DMS79 (cell line): Measurements from ENCODE around the gene TMEM79.
"Not testable (repeated sequence)": the region's sequence is repeated elsewhere in the genome, so short reads cannot be mapped to it uniquely, and the experiment has no call there.

Experiments used
- DNase-seq: peaks from one replicate; lab custom pipeline; 2025; lab: John Stamatoyannopoulos, UW

Gene TMEM79

DNA sequence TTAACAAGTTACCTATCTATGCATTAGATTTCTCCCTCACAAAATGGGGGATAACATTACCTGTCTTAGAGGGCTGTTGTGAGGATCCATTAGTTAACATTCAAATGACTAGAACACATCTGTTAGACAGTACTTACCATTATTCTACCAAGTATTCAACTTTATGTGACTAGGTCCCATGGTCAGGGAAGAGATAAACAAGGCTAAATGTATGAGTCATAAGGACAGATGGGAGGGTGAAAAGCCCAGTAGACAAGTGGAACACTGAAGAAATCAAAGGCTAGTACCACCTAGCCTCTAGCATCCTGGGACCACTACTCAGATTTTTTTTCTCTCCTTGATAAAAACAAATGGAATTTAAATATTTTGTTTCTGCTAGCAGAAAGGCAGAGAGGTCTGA, 24.0 kb downstream of the TMEM79 start:
- no peak for DNase-seq

DNA sequence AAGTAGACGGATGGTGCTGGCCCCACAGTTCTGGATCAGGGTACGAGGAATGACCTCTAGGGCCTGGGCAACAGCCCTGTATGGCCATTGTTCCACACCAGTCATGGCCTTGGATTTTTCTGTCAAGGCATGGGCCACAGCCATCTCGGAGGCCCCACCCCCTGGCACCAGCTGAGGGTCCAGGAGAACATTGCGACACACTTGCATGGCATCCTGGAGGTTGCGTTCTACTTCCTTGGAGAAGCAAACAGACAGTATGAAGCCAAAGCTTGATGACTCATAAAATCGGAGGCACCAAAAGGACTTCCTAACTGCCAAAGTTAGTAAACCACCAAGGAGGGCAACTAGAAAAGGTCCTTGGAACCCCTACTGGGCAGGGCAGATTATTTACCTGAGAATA, 26.8 kb downstream of the TMEM79 start:
- DNase-seq = no peak

DNA sequence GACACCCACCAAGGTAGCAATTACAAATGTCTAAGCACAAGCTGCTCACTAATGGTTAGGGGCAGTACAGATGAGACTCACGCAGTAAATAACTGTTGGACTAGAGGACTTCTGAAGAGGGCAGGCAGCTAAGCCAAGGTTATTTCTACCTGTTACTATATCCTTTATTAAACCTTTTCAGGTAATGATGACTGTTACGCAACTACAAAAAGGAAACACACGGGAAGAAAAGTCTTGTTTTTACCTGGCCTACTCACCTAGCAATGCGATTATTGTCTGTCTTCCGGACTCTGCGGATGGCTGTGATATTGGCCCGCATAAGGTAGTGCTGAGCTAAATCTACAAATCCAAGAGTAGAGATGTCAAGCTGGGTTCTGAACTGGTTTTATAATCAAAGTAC, 32.8 kb downstream of the TMEM79 start:
- no peak for DNase-seq

DNA sequence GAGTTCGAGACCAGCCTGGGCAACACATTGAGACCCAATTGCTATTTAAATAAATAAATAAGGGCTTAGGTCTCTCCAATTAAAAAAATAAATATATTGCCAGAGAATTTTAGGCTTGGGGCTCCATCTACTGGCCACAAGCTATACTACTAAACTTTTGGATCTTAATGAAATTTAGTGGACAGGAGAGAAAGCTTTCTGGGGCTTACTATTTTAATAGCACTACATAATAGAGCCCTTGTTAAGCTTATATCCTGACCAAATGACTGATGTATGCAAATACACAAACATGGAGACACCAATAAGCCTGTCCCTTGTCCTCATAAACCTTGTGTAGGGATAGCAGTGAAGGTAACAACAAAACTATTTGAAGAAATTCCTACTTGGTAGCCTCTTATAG, 35.5 kb downstream of the TMEM79 start:
- no peak for DNase-seq

DNA sequence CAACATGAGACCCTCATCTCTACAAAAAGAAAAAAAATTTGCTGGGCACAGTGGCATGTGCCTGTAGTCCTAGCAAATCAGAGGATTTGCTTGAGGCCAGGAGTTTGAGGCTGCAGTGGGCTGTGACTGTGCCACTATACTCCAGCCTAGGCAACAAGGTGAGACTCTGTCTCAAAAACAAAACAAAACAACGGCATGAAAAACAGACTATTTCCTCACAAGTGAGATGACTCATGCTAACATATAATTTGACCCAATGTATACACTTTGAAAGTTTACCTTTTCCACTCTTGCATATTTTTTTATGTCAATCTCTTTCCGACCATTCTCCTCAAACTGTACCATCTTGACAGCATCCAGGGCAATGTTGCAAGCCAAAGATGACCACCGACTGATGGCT, 36.4 kb downstream of the TMEM79 start:
- no peak for DNase-seq

DNA sequence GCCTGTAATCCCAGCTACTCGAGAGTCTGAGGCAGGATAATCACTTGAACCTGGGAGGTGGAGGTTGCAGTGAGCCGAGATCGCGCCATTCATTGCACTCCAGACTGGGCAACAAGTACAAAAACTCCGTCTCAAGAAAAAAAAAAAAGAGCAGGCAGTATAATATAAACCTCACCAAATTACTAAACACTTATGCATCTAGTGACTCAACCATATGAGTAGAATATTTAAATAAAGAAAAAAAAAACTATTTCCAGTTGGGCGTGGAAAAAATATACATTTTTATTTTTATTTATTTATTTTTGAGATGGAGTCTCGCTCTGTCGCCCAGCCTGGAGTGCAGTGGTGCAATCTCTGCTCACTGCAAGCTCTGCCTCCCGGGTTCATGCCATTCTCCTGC, 39.1 kb downstream of the TMEM79 start:
- not testable (repeated sequence) for DNase-seq

DNA sequence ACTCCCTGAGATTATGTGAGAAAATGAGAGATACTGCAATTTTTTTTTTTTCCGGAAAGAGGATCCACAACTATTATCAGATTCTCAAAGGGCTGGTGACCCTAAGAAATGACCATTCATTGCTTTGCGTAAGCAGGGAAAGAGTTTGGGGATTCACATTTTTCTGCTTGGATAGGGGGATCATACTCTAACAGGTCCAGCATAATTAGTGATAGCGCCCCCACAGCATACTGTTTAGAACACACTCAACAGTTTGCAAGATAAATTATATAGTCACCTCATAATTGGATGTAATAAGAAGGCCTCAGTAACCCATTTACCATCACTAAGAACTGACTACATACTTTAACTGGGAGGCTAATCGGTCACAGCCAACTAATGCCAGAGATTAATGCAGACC, 52.1 kb downstream of the TMEM79 start:
- DNase-seq = no peak

DNA sequence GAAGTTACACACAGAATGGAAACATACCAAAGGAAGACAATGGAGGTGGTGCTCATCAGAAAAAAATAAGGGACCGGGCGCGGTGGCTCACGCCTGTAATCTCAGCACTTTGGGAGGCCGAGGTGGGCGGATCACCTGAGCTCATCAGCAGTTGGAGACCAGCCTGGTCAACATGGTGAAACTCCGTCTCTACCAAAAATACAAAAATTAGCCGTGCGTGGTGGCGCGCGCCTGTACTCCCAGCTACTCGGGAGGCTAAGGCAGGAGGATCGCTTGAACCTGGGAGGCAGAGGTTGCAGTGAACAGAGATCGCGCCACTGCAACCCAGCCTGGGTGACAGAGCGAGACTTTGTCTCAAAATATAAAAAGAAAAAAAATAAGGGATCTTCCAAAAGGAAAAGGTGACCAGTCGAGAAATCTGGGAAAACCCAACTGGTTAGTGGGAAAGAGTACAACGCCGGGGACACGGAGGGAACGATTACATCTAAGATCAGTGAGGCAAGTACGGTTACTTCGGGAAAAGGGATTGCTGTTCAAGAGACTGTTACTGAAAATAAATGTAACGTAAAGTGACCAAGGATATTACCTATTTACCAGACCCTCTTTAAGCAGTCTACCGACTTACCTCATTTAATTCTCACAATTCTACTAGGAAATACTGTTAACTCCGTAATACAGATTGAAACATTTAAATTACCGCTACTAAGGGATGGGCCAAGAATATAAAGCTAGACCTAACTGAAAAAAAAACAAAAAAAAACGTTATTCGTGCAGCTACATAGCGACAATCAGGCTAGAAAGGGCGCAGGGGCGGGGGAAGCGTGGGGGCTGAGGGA, 53.1 kb downstream of the TMEM79 start:
- DNase-seq = no peak

DNA sequence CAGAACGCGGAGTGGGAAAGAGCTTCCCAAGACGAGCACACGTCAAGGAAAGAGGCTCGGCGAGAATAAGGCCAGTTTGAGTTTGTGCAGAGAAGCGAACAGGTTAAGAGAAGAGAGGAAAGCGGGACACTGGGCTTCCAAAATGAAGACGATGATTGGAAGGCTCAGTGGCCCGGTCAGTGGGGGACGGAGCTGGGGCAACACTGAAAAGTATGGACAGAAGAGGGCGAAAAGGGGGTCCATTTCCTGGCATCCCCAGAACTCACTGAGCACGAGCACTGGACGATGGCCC, 53.7 kb downstream of the TMEM79 start:
- DNase-seq = no peak

DNA sequence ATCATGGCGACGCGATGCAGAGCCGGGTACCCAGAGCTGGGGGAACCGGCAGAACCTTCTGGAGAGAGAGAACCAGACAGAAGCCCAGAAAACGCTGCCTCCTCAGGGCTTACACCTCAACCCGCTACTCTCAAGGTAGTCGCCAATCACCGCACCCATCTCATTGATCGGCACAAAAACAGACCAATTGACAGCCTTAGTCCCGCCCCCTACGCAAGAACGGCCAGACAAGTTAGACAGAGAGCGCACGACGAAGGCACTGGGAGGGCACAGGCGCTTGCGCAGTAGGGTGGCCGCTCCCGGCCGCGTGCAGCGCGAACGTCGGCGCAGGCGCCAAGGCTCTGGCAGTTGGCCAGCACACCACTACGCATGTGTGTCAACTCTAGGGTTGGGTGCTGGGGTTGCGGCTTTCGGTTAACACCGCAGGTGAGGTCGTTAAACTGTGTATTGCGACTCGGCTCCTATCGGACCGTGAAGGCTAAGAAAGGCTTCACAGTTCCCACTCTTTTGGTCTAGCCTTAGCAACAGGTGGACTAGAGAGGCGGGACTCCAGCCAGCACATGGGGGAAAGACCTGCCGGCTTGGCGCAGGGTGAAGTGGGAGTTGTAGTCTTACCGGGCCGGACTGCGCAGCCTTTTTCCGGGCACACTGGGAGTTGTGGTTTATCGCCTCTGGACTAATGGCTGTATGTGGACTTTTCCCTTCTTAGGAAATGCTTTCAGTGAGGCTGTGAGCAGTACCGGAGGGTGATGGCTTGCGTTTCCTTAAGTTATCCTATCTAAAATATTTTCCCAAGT, 54.3 kb downstream of the TMEM79 start, which contains the start of the genes CCT3 and TSACC:
CCT3 (minus strand) TSS at position 113 of the 797 bp plus-strand sequence; CDS start at position 5, 108 bp downstream.
TSACC (plus strand) TSS at position 347 of the 797 bp plus-strand sequence. CDS start 1,232 bp downstream, outside the sequence.
- peak; percentile 98 for DNase-seq
